PC-9 (cell line): ENCODE data around the gene ACBD6.

Source experiments
- CTCF ChIP-seq: fragments of 200-600 bp; sonication (generic); conservative IDR thresholded peaks from 2 replicates; pipeline ENCODE4 v1.6.1; 2017; ENCODE audit warnings: mixed run types, antibody characterized with exemption, mild to moderate bottlenecking, moderate library complexity
- EZH2 ChIP-seq: fragments of 200-600 bp; sonication (generic); IDR thresholded peaks from 2 replicates; pipeline ENCODE4 v1.8.0; 2017; ENCODE audit warnings: antibody characterized with exemption, low read depth

- TF ChIP-seq CTCF, result no peak
- no peak for TF ChIP-seq EZH2
Measured at GRCh38 chr1:180372728-180373127, 129.6 kb downstream of the ACBD6 start.
